ENCODE measurements around the gene MROH7. TPM values are rescaled to one million over a fixed set of nuclear protein-coding genes. Genes with fewer than 3 reads are reported as not detected.

Gene MROH7
- total and polyA plus RNA-seq, 9 of the 15 experiments (the other 6 are each of a cell fraction or from before 2014, with no cell fraction given): not detected

DNA sequence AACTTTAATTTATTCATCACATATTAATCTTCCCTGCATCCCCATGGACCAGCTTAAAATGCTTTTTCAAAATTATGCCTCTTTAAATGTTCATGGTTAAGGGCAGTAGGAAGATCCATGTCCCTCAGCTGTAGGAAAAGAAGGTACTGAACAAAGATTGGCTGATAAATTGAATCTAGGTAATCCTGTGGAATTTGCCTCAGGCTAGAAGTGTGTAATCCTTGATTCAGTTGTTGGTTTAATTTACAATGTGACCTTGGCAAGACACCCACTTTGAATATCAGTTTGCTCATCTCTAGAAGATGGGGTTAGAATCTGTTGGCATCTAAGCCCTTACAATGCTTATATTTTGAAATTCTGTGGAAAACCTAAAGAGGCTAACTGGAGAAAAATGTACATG lies 80.1 kb downstream of the MROH7 start (continued):
- TF ChIP-seq RB1 (IDR thresholded peaks at IDR 0.05; ENCODE audit: low read depth) (no peak), RUNX1 (IDR thresholded peaks at IDR 0.05; ENCODE audit: low read depth) (no peak), TCF15 (CRISPR knock-in tag; IDR thresholded peaks at IDR 0.05) (no peak), PPARD (CRISPR knock-in tag; IDR thresholded peaks at IDR 0.05) (no peak), JUND (IDR thresholded peaks at IDR 0.05; ENCODE audit: borderline replicate concordance, low read depth, low read length) (no peak), JUND (tag; IDR thresholded peaks at IDR 0.05; ENCODE audit: borderline replicate concordance, low read depth, low read length) (no peak), YBX1 (IDR thresholded peaks at IDR 0.05) (no peak), ZBTB1 (CRISPR knock-in tag; IDR thresholded peaks at IDR 0.05; ENCODE audit: borderline replicate concordance, low read depth) (no peak), E2F3 (CRISPR knock-in tag; IDR thresholded peaks at IDR 0.05) (no peak)

- H3K4me2 ChIP-seq (ENCODE audit: insufficient read depth, low read length): no peak overlapping the region
- H3K9ac ChIP-seq (ENCODE audit: insufficient read depth in 1 of 2, low read depth in 2 of 2, low read length in 2 of 2): no peak overlapping the region
- ATAC-seq: no peak
- TF ChIP-seq NR4A1 (CRISPR knock-in tag; IDR thresholded peaks at IDR 0.05) (no peak), NR4A1 (tag; IDR thresholded peaks at IDR 0.05) (no peak), NFIC (IDR thresholded peaks at IDR 0.05) (peak; percentile 63), NCOA4 (IDR thresholded peaks at IDR 0.05; ENCODE audit: partially characterized antibody) (no peak)
- intact Hi-C loops (cut with micrococcal nuclease): no loop called here
- no peaks in the 10 kb centered on the region for H3K9me1 ChIP-seq (ENCODE audit: control insufficient read depth, insufficient read depth, low read length)
- no peak overlapping the region for H3K27ac ChIP-seq (ENCODE audit: extremely low read depth, low read depth, low read length)
- H4K20me1 ChIP-seq (replicated peaks; ENCODE audit: control insufficient read depth, insufficient read depth, low read length): no peaks in the 10 kb centered on the region
- no peaks in the 10 kb centered on the region for H3K9me3 ChIP-seq (replicated peaks; ENCODE audit: control insufficient read depth, insufficient read depth, low read depth, low read length)
- H3K4me3 ChIP-seq: no peak overlapping the region
- H3K79me2 ChIP-seq (ENCODE audit: control insufficient read depth, insufficient read depth, low read length): peaks cover 4% of the 10 kb centered on the region; the same call in 2 of the 3 replicates
- no TSS peak for BruUV-seq (replicated peaks)
- H3K36me3 ChIP-seq (ENCODE audit: control insufficient read depth, insufficient read depth, low read length): peaks cover 98% of the 10 kb centered on the region
- H2AFZ ChIP-seq (ENCODE audit: low read depth, low read length): no peak overlapping the region
- in situ Hi-C loops (cut with MboI): no loop called here
- ChIA-PET POLR2A (interaction anchor here (1.4 to 1.9 kb wide), 3 partner anchors 11 to 26 kb away, joined by 3 to 5 read pairs (median 4); no protein-coding TSS in a partner anchor), CTCF (ENCODE audit: low intra/inter-chr PET ratio) (no interaction called here)
- FAIRE-seq: no peak
- no peak for DNase-seq (ENCODE audit: extremely low read depth in 1 of 4, low spot score in 3 of 4)
- H3K4me1 ChIP-seq (replicated peaks in 1 of 2; ENCODE audit: control insufficient read depth in 2 of 2, insufficient read depth in 2 of 2, low read length in 2 of 2): no peaks in the 10 kb centered on the region
- H3K27me3 ChIP-seq (ENCODE audit: control insufficient read depth in 2 of 2, insufficient read depth in 2 of 2, low read length in 2 of 2): no peaks in the 10 kb centered on the region
These were observed 82.4 kb downstream of the MROH7 start for GRCh38 chr1:54723985-54724384.
